ENCODE data around the gene IL26. TPM values are rescaled to one million over a fixed set of nuclear protein-coding genes. Genes with fewer than 3 reads are reported as not detected.

Gene IL26
- total and polyA plus RNA-seq, 4 donors: not detected

GRCh38 chr12:68158432-68158831 is 67.2 kb downstream of the IL26 start:
- Histone ChIP-seq H3K36me3 (ENCODE audit: control insufficient read depth in 4 of 4, insufficient read depth in 4 of 4, low read length in 4 of 4) (no peaks in the 10 kb centered on the region), H3K4me3 (no peak overlapping the region), H3K9ac (ENCODE audit: insufficient read depth in 1 of 2, low read length in 2 of 2) (no peak overlapping the region), H3K27me3 (ENCODE audit: control insufficient read depth in 3 of 3, insufficient read depth in 3 of 3, low read length in 2 of 3) (no peaks in the 10 kb centered on the region), H3K4me1 (ENCODE audit: control insufficient read depth in 5 of 5, insufficient read depth in 5 of 5, low read length in 5 of 5) (no peaks in the 10 kb centered on the region), H3K9me3 (ENCODE audit: control insufficient read depth in 4 of 4, insufficient read depth in 3 of 4, low read length in 3 of 4) (no peaks in the 10 kb centered on the region), H3K27ac (ENCODE audit: low read depth in 1 of 2, low read length in 1 of 2) (no peak overlapping the region)
- TF ChIP-seq CTCF (IDR thresholded peaks at IDR 0.05; ENCODE audit: control extremely low read depth, extremely low read depth): peak; percentile 7
- WGBS, 2 donors: 43 to 48% methylated on average over 2 of the region's 2 CpGs
- ATAC-seq (ENCODE audit: insufficient read depth, low FRiP score) (no peak), DNase-seq (no peak)

GRCh38 chr12:68157380-68157779 is 68.2 kb downstream of the IL26 start:
- Histone ChIP-seq H3K9ac (ENCODE audit: insufficient read depth in 1 of 2, low read length in 2 of 2) (no peak overlapping the region), H3K4me3 (no peak overlapping the region), H3K27me3 (ENCODE audit: control insufficient read depth in 3 of 3, insufficient read depth in 3 of 3, low read length in 2 of 3) (no peaks in the 10 kb centered on the region), H3K4me1 (ENCODE audit: control insufficient read depth in 5 of 5, insufficient read depth in 5 of 5, low read length in 5 of 5) (no peaks in the 10 kb centered on the region), H3K9me3 (ENCODE audit: control insufficient read depth in 4 of 4, insufficient read depth in 3 of 4, low read length in 3 of 4) (no peaks in the 10 kb centered on the region), H3K27ac (ENCODE audit: low read depth in 1 of 2, low read length in 1 of 2) (no peak overlapping the region), H3K36me3 (ENCODE audit: control insufficient read depth in 4 of 4, insufficient read depth in 4 of 4, low read length in 4 of 4) (no peaks in the 10 kb centered on the region)
- no peak for TF ChIP-seq CTCF (IDR thresholded peaks at IDR 0.05; ENCODE audit: control extremely low read depth, extremely low read depth)
- WGBS, 2 donors: 55 to 65% methylated on average over 4 of the region's 4 CpGs
- ATAC-seq (ENCODE audit: insufficient read depth, low FRiP score) (no peak), DNase-seq (no peak)

GRCh38 chr12:68156636-68157035 is 69.0 kb downstream of the IL26 start:
- H3K27me3 ChIP-seq (ENCODE audit: control insufficient read depth in 3 of 3, insufficient read depth in 3 of 3, low read length in 2 of 3): no peaks in the 10 kb centered on the region
- no peaks in the 10 kb centered on the region for H3K36me3 ChIP-seq (ENCODE audit: control insufficient read depth in 4 of 4, insufficient read depth in 4 of 4, low read length in 4 of 4)
- 68 to 70% methylated on average over 1 of the region's 1 CpG for WGBS, 2 donors
- no peak overlapping the region for H3K4me3 ChIP-seq
- DNase-seq (no peak), ATAC-seq (ENCODE audit: insufficient read depth, low FRiP score) (no peak)
- TF ChIP-seq CTCF (IDR thresholded peaks at IDR 0.05; ENCODE audit: control extremely low read depth, extremely low read depth): no peak
- H3K27ac ChIP-seq (ENCODE audit: low read depth in 1 of 2, low read length in 1 of 2): no peak overlapping the region
- H3K4me1 ChIP-seq (ENCODE audit: control insufficient read depth in 5 of 5, insufficient read depth in 5 of 5, low read length in 5 of 5): no peaks in the 10 kb centered on the region
- H3K9me3 ChIP-seq (ENCODE audit: control insufficient read depth in 4 of 4, insufficient read depth in 3 of 4, low read length in 3 of 4): no peaks in the 10 kb centered on the region
- H3K9ac ChIP-seq (ENCODE audit: insufficient read depth in 1 of 2, low read length in 2 of 2): no peak overlapping the region

- TF ChIP-seq CTCF (IDR thresholded peaks at IDR 0.05; ENCODE audit: control extremely low read depth, extremely low read depth): no peak
- no peaks in the 10 kb centered on the region for H3K4me1 ChIP-seq (ENCODE audit: control insufficient read depth in 5 of 5, insufficient read depth in 5 of 5, low read length in 5 of 5)
- H3K27ac ChIP-seq (ENCODE audit: low read depth in 1 of 2, low read length in 1 of 2): no peak overlapping the region
- no peaks in the 10 kb centered on the region for H3K9me3 ChIP-seq (ENCODE audit: control insufficient read depth in 4 of 4, insufficient read depth in 3 of 4, low read length in 3 of 4)
- 44 to 68% methylated on average over 1 of the region's 1 CpG for whole genome bisulfite sequencing, 2 donors
- no peaks in the 10 kb centered on the region for H3K27me3 ChIP-seq (ENCODE audit: control insufficient read depth in 3 of 3, insufficient read depth in 3 of 3, low read length in 2 of 3)
- H3K4me3 ChIP-seq: no peak overlapping the region
- ATAC-seq (ENCODE audit: insufficient read depth, low FRiP score) (no peak), DNase-seq (peak in 1 of 3 donors; percentile 3)
- H3K9ac ChIP-seq (ENCODE audit: insufficient read depth in 1 of 2, low read length in 2 of 2): no peak overlapping the region
- H3K36me3 ChIP-seq (ENCODE audit: control insufficient read depth in 4 of 4, insufficient read depth in 4 of 4, low read length in 4 of 4): no peaks in the 10 kb centered on the region
These were observed 70.8 kb downstream of the IL26 start for GRCh38 chr12:68154779-68155178.

All from lung (tissue), 12 donors.